Measurements from ENCODE around the gene FARP1.

GRCh38 chr13:98311200-98311548 is 168.3 kb downstream of the FARP1 start:
- TF ChIP-seq FOXP2 (optimal IDR thresholded peaks at IDR 0.05; ENCODE audit: borderline replicate concordance, extremely low read depth, extremely low read length, insufficient read depth) (no peak), POLR2AphosphoS5 (IDR thresholded peaks at IDR 0.05; ENCODE audit: low read depth, low read length) (no peak)

Data from PFSK-1 (cell line).